Gastroesophageal sphincter (tissue), 4 donors: Measurements from ENCODE around the gene NR4A1. TPM values are rescaled to one million over a fixed set of nuclear protein-coding genes. Genes with fewer than 3 reads are reported as not detected.

Experiments used
- ATAC-seq: fragments of 150-250 bp; one replicate; pipeline ENCODE4 v1.9.1; 2016; ENCODE audit warnings: mild to moderate bottlenecking, moderate library complexity
- H3K27ac ChIP-seq, 4 donors: fragments of 200-600 bp; sonication (generic) in 3 of 4; 1 replicate in 3 of 4; 2 replicates in 1 of 4; pipeline ENCODE4 v1.5.1; 2016 to 2019
- H3K27me3 ChIP-seq: fragments of 200-600 bp; sonication (generic); one replicate; pipeline ENCODE4 v1.5.1; 2019
- H3K36me3 ChIP-seq, 2 donors: fragments of 200-600 bp; sonication (generic); one replicate each; pipeline ENCODE4 v1.5.1; 2019; ENCODE audit warnings: control low read depth in 1 of 2
- H3K4me1 ChIP-seq, 3 donors: fragments of 200-600 bp; sonication (generic); 1 replicate in 2 of 3; 2 replicates in 1 of 3; pipeline ENCODE4 v1.5.1; 2016 to 2019; ENCODE audit warnings: control low read depth in 2 of 3
- H3K4me3 ChIP-seq, 2 donors: fragments of 200-600 bp; sonication (generic); one replicate each; pipeline ENCODE4 v1.5.1; 2019; ENCODE audit warnings: mild to moderate bottlenecking in 1 of 2, moderate library complexity in 1 of 2
- H3K9me3 ChIP-seq, 3 donors: fragments of 200-600 bp; sonication (generic); one replicate each; pipeline ENCODE4 v1.5.1; 2017 to 2019; ENCODE audit warnings: control low read depth in 2 of 3
- EP300 ChIP-seq: sonication (generic); formaldehyde crosslinking; IDR thresholded peaks from one replicate; pipeline ENCODE4 v1.6.1; 2017; ENCODE audit warnings: antibody characterized with exemption, mild to moderate bottlenecking
- POLR2A ChIP-seq, 2 donors: fragments of 450-650 bp; IDR thresholded peaks; one replicate each; pipeline ENCODE4 v1.6.1; 2017; ENCODE audit warnings: antibody characterized with exemption in 2 of 2, mild to moderate bottlenecking in 2 of 2, moderate library complexity in 1 of 2
- POLR2AphosphoS5 ChIP-seq: sonication (generic); formaldehyde crosslinking; IDR thresholded peaks from one replicate; pipeline ENCODE4 v1.6.1; 2017; ENCODE audit warnings: antibody characterized with exemption
- WGBS, 2 donors: methylation state at CpG; one replicate each; pipeline ENCODE4 v1.1.5; 2018; ENCODE audit warnings: low coverage in 1 of 2; 5-methylcytosine and 5-hydroxymethylcytosine counted together
- total RNA-seq, 4 donors: library from RNA; depleted of rRNA; stranded (reverse); fragments of >200 nt; gene quantifications; one replicate each; pipeline ENCODE4 v1.1.0, GENCODE V29; 2016
- TF ChIP-seq, protein P1 (sequence below), 4 experiments: fragments of 200-600 bp in 2 of 4; fragments of 450-650 bp in 2 of 4; sonication (generic) in 1 of 4; IDR thresholded peaks; one replicate each; pipeline ENCODE4 v1.5.1; 2017 to 2019; ENCODE audit warnings: antibody characterized with exemption in 4 of 4, mild to moderate bottlenecking in 2 of 4, moderate library complexity in 2 of 4

NR4A1 gene
- total RNA-seq, 4 donors from 2014 or later, result 29.9 to 67.2 (median 35.2) TPM

- Histone ChIP-seq H3K36me3 (no peaks in the 10 kb centered on the region), H3K27ac (no peak overlapping the region), H3K4me1 (peaks cover 3 to 47% (median 18%) of the 10 kb centered on the region in 3 donors), H3K4me3 (no peak overlapping the region), H3K27me3 (no peaks in the 10 kb centered on the region), H3K9me3 (no peaks in the 10 kb centered on the region)
- no peak for TF ChIP-seq POLR2A (IDR thresholded peaks at IDR 0.05)
- TF ChIP-seq, protein P1, sequence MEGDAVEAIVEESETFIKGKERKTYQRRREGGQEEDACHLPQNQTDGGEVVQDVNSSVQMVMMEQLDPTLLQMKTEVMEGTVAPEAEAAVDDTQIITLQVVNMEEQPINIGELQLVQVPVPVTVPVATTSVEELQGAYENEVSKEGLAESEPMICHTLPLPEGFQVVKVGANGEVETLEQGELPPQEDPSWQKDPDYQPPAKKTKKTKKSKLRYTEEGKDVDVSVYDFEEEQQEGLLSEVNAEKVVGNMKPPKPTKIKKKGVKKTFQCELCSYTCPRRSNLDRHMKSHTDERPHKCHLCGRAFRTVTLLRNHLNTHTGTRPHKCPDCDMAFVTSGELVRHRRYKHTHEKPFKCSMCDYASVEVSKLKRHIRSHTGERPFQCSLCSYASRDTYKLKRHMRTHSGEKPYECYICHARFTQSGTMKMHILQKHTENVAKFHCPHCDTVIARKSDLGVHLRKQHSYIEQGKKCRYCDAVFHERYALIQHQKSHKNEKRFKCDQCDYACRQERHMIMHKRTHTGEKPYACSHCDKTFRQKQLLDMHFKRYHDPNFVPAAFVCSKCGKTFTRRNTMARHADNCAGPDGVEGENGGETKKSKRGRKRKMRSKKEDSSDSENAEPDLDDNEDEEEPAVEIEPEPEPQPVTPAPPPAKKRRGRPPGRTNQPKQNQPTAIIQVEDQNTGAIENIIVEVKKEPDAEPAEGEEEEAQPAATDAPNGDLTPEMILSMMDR (IDR thresholded peaks at IDR 0.05), result no peak
- TF ChIP-seq EP300, result no peak
- TF ChIP-seq POLR2AphosphoS5, result no peak
- no peak for ATAC-seq
- WGBS, 2 donors, result 71 to 83% methylated on average over 3 of the region's 8 CpGs
Measured at GRCh38 chr12:52066346-52067080, 15.3 kb downstream of the NR4A1 start.

- H3K9me3 ChIP-seq, result no peaks in the 10 kb centered on the region
- no peak for ATAC-seq
- no peaks in the 10 kb centered on the region for H3K27me3 ChIP-seq
- peaks cover 0 to 2% of the 10 kb centered on the region in 2 donors for H3K36me3 ChIP-seq
- H3K4me3 ChIP-seq, result no peak overlapping the region
- WGBS, 2 donors, result 43 to 44% methylated on average over 2 to 3 of the region's 3 CpGs
- no peak overlapping the region for H3K27ac ChIP-seq
- TF ChIP-seq, protein P1 (IDR thresholded peaks at IDR 0.05), result no peak
- TF ChIP-seq POLR2AphosphoS5 (no peak), EP300 (no peak), POLR2A (IDR thresholded peaks at IDR 0.05) (no peak)
- H3K4me1 ChIP-seq, result peaks cover 3 to 51% (median 19%) of the 10 kb centered on the region in 3 donors
Measured at GRCh38 chr12:52067081-52067374, 15.8 kb downstream of the NR4A1 start.

GRCh38 chr12:52069327-52070184 is 18.3 kb downstream of the NR4A1 start, which contains the start of gene ATG101:
Gene ATG101 (plus strand): TSS chr12:52069978. CDS start chr12:52073651, 3,673 bp downstream.
- peak within 1 kb of the TSS; percentile 76 to 95 for H3K4me3 ChIP-seq
- 0% methylated on average over 5 to 11 of the region's 60 CpGs for WGBS, 2 donors
- H3K27ac ChIP-seq, result peak within 1 kb of the TSS; percentile 81 to 94 (median 91)
- TF ChIP-seq POLR2AphosphoS5 (peak; percentile 77), POLR2A (IDR thresholded peaks at IDR 0.05) (peak; percentile 74 to 77), EP300 (no peak)
- TF ChIP-seq, protein P1 (IDR thresholded peaks at IDR 0.05), result peak in 3 of 4 experiments; percentile 56 to 80 (median 63)
- peak; percentile 98 for ATAC-seq
- H3K9me3 ChIP-seq, result no peaks in the 10 kb centered on the region
- no peaks in the 10 kb centered on the region for H3K27me3 ChIP-seq
- H3K4me1 ChIP-seq, result peaks cover 3 to 52% (median 21%) of the 10 kb centered on the region in 3 donors
- peaks cover 0 to 27% of the 10 kb centered on the region in 2 donors for H3K36me3 ChIP-seq

GRCh38 chr12:52070185-52070925 is 19.1 kb downstream of the NR4A1 start:
- ATAC-seq, result peak; percentile 42
- Histone ChIP-seq H3K27ac (peak overlapping the region; percentile 81 to 94 (median 91)), H3K4me1 (peaks cover 3 to 60% (median 28%) of the 10 kb centered on the region in 3 donors), H3K4me3 (peak overlapping the region; percentile 76 to 95), H3K36me3 (peaks cover 0 to 35% of the 10 kb centered on the region in 2 donors), H3K9me3 (no peaks in the 10 kb centered on the region), H3K27me3 (no peaks in the 10 kb centered on the region)
- TF ChIP-seq POLR2A (IDR thresholded peaks at IDR 0.05), result no peak
- TF ChIP-seq, protein P1 (IDR thresholded peaks at IDR 0.05), result no peak
- TF ChIP-seq POLR2AphosphoS5, result no peak
- no peak for TF ChIP-seq EP300
- WGBS, 2 donors, result 15 to 23% methylated on average over 7 of the region's 37 CpGs
